Ishikawa (cell line): ENCODE data around the gene PWP2.

ENCODE experiments used
- MAX ChIP-seq: IDR thresholded peaks from 2 replicates; pipeline ENCODE4 v1.6.1; 2012
- NFIC ChIP-seq: IDR thresholded peaks from 2 replicates; pipeline ENCODE4 v1.6.1; 2012
- TCF12 ChIP-seq: IDR thresholded peaks from 2 replicates; pipeline ENCODE4 v1.6.1; 2012; ENCODE audit warnings: low read depth

GRCh38 chr21:44064852-44065403 is 42.3 kb upstream of the PWP2 start:
- no peak for TF ChIP-seq TCF12
- TF ChIP-seq NFIC, result no peak
- TF ChIP-seq MAX, result no peak
